PFSK-1 (cell line): ENCODE results near the gene PPP1R15A. TPM values are rescaled to one million over a fixed set of nuclear protein-coding genes. Genes with fewer than 3 reads are reported as not detected.
A peak's percentile ranks its signal among the peaks of the same experiment; 100 is the strongest.

Experiments
- FOXP2 ChIP-seq: optimal IDR thresholded peaks from 2 replicates; pipeline ENCODE3; 2011; ENCODE audit warnings: borderline replicate concordance, control low read depth, inconsistent platforms; ENCODE audit not compliant: insufficient read depth; ENCODE audit errors: extremely low read length, extremely low read depth
- POLR2AphosphoS5 ChIP-seq: IDR thresholded peaks from 2 replicates; pipeline ENCODE4 v1.6.1; 2012; ENCODE audit warnings: low read depth, mild to moderate bottlenecking, control low read depth, low read length, moderate library complexity
- SIN3A ChIP-seq: IDR thresholded peaks from 2 replicates; pipeline ENCODE4 v1.6.1; 2012; ENCODE audit warnings: mild to moderate bottlenecking, low read length, moderate library complexity, borderline replicate concordance; ENCODE audit not compliant: insufficient read depth
- TAF1 ChIP-seq: IDR thresholded peaks from 2 replicates; pipeline ENCODE4 v1.6.1; 2012; ENCODE audit warnings: low read length, control low read depth, borderline replicate concordance; ENCODE audit not compliant: insufficient read depth
- polyA plus RNA-seq: library from polyadenylated mRNA; unstranded; fragments of >200 nt; gene quantifications from one replicate; pipeline ENCODE4 v1.2.1, GENCODE V29; 2012; ENCODE audit warnings: low read depth, missing spikeins; ENCODE audit not compliant: insufficient read length
- TF ChIP-seq, protein P1 (sequence below), 2 experiments: IDR thresholded peaks; 2 replicates each; pipeline versions ENCODE4 v1.6.1 to v1.8.0; 2011 to 2012; ENCODE audit warnings: low read depth in 2 of 2, low read length in 2 of 2, control low read depth in 1 of 2, inconsistent platforms in 1 of 2, mild to moderate bottlenecking in 1 of 2, moderate library complexity in 1 of 2; ENCODE audit not compliant: insufficient read depth in 1 of 2

Gene PPP1R15A
- 161 TPM for polyA plus RNA-seq

DNA sequence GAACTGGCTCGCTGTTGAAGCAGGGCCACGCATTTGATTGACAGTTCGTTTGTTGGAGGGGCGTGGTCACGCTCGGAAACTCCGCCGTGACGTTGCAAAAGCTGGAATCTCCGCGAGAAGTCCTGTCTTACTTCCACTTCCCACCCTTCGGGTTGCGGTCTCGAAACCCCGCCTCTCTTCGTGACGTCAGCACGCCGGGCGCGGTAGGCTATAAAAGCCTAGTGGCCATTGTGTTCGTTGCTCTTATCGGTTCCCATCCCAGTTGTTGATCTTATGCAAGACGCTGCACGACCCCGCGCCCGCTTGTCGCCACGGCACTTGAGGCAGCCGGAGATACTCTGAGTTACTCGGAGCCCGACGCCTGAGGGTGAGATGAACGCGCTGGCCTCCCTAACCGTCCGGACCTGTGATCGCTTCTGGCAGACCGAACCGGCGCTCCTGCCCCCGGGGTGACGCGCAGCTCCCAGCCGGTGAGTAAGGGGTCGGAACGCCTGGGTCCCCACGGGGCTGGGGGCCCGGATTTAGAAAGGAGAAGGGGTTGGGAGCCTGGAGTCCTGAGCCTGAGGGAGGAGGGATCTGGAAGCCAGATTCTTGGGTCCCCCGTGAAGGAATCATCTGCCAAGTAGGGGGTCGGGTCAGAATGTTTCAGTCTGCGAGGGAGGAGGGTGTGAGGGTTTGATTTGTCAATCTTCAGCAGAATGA is at the start of gene PPP1R15A:
Gene PPP1R15A (plus strand): TSS at position 240 of the 702 bp plus-strand sequence. CDS start 813 bp downstream, outside the sequence.
- peak; percentile 97 for TF ChIP-seq POLR2AphosphoS5
- peak; percentile 84; the same call in 1 of the 2 replicates for TF ChIP-seq SIN3A
- TF ChIP-seq FOXP2 = peak; percentile 95
- TF ChIP-seq, protein P1, sequence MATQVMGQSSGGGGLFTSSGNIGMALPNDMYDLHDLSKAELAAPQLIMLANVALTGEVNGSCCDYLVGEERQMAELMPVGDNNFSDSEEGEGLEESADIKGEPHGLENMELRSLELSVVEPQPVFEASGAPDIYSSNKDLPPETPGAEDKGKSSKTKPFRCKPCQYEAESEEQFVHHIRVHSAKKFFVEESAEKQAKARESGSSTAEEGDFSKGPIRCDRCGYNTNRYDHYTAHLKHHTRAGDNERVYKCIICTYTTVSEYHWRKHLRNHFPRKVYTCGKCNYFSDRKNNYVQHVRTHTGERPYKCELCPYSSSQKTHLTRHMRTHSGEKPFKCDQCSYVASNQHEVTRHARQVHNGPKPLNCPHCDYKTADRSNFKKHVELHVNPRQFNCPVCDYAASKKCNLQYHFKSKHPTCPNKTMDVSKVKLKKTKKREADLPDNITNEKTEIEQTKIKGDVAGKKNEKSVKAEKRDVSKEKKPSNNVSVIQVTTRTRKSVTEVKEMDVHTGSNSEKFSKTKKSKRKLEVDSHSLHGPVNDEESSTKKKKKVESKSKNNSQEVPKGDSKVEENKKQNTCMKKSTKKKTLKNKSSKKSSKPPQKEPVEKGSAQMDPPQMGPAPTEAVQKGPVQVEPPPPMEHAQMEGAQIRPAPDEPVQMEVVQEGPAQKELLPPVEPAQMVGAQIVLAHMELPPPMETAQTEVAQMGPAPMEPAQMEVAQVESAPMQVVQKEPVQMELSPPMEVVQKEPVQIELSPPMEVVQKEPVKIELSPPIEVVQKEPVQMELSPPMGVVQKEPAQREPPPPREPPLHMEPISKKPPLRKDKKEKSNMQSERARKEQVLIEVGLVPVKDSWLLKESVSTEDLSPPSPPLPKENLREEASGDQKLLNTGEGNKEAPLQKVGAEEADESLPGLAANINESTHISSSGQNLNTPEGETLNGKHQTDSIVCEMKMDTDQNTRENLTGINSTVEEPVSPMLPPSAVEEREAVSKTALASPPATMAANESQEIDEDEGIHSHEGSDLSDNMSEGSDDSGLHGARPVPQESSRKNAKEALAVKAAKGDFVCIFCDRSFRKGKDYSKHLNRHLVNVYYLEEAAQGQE (IDR thresholded peaks at IDR 0.05; ENCODE audit: insufficient read depth in 1 of 2, low read depth in 2 of 2, low read length in 2 of 2) = no peak
- peak; percentile 90; the same call in 1 of the 2 replicates for TF ChIP-seq TAF1

DNA sequence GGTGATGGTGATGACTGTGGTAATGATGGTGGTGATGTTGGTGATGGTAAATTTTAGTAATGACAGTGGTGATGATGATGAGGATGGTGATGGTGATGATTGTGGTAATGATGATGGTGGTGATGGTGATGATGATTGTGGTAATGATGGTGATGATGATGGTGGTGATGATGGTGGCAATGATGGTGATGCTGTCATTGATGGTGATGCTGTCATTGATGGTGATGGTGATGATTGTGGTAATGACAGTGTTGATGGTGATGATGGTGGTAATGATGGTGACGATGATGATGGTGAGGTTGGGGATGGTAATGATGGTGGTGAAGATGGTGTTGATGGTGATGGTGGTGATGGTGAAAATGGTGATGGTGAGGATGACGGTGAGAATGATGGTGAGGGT is 49.7 kb upstream of the PPP1R15A start:
- TF ChIP-seq, protein P1 (IDR thresholded peaks at IDR 0.05; ENCODE audit: insufficient read depth in 1 of 2, low read depth in 2 of 2, low read length in 2 of 2) = no peak
- TF ChIP-seq FOXP2 = no peak
- no peak for TF ChIP-seq POLR2AphosphoS5
- no peak for TF ChIP-seq TAF1
- TF ChIP-seq SIN3A = no peak

DNA sequence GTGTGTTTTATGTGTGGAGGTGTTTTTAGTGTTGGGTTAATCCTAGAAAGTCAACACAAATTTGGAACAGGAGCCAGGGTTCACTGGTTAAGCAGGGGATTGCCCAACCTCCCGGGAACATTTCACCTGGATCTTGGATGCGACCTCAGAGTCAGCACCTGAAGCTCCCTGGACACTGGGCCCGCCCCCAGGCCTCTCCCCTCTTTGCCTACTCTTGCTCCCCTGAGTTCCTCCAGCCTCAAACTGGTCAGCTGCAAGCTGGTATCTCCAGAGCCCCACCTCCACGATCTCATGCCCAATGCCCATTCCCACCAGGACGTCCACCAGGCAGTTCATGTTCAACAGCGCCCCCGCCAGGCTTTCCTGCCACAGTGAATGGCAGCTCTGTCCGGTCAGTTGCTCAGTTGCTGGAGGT is 45.6 kb upstream of the PPP1R15A start:
- no peak for TF ChIP-seq FOXP2
- TF ChIP-seq POLR2AphosphoS5 = no peak
- TF ChIP-seq SIN3A = no peak
- TF ChIP-seq, protein P1 (IDR thresholded peaks at IDR 0.05; ENCODE audit: insufficient read depth in 1 of 2, low read depth in 2 of 2, low read length in 2 of 2) = no peak
- no peak for TF ChIP-seq TAF1

DNA sequence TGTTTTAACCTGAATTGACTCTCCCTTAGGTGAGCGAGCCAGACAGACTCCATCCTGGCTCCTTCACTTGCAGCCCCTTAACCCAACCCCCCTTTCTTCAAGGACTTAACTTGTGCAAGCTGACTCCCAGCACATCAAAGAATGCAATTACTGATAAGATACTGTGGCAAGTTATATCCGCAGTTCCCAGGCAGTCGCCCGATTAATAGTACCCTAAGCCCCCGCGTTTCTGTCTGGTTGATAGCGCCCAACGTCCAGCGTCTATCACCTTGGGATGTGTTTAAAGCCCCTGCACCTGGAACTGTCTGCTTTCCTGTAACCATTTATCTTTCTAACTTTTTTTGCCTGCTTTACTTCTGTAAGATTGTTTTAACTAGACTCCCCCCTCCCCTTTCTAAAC is 42.1 kb upstream of the PPP1R15A start:
- TF ChIP-seq, protein P1 (IDR thresholded peaks at IDR 0.05; ENCODE audit: insufficient read depth in 1 of 2, low read depth in 2 of 2, low read length in 2 of 2) = no peak
- TF ChIP-seq FOXP2 (no peak), TAF1 (no peak), POLR2AphosphoS5 (no peak), SIN3A (no peak)

DNA sequence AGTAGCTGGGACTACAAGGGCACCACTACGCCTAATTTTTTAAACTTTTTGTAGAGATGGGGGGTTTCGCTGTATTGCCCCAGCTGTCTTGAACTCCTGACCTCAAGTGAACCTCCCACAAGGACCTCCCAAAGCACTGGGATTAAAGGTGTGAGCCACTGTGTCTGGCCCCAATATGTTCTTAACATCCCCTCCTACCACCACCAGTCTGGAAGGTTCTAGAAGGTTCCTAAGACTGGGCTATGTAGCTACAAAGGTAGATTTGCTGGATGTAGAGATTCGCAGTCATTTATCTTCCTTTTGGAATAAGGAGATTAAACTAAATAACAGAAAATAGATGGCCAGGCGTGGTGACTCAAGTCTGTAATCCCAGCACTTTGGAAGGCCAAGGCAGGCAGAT is 41.3 kb upstream of the PPP1R15A start:
- no peak for TF ChIP-seq FOXP2
- no peak for TF ChIP-seq SIN3A
- TF ChIP-seq, protein P1 (IDR thresholded peaks at IDR 0.05; ENCODE audit: insufficient read depth in 1 of 2, low read depth in 2 of 2, low read length in 2 of 2) = no peak
- no peak for TF ChIP-seq TAF1
- TF ChIP-seq POLR2AphosphoS5 = no peak
